T-cell (primary cell): ENCODE results near the gene DOCK1. TPM values are rescaled to one million over a fixed set of nuclear protein-coding genes. Genes with fewer than 3 reads are reported as not detected.

Source experiments
- ATAC-seq, 4 experiments: fragments of 200-7000 bp in 3 of 4; fragments of 150-1000 bp in 1 of 4; cut with Tn5 transposase; replicated peaks in 1 of 4; 1 replicate in 3 of 4; 2 replicates in 1 of 4; pipeline ENCODE4 v1.10.0; 2021; ENCODE audit warnings: moderate library complexity in 3 of 4, mild to moderate bottlenecking in 2 of 4, moderate number of reproducible peaks in 1 of 4
- CTCF ChIA-PET, 2 donors: fragments of 300-600 bp; sonication (Branson Sonifier 250); formaldehyde crosslinking; loops; one replicate each; lab custom pipeline; 2022; ENCODE audit warnings: antibody characterized with exemption in 2 of 2; lab: Charles Lee
- POLR2A ChIA-PET, 2 donors: fragments of 300-600 bp; sonication (Branson Sonifier 250); formaldehyde crosslinking; loops; one replicate each; lab custom pipeline; 2022; ENCODE audit warnings: antibody characterized with exemption in 2 of 2; lab: Charles Lee
- DNase-seq, 35 experiments: peaks; one replicate each; pipeline versions ENCODE4 v3.0.0 to v3.0.0-alpha.2; 2013 to 2023
- H3K27ac ChIP-seq: one replicate; pipeline ENCODE4 v1.5.1; 2013; ENCODE audit warnings: low read length
- H3K27me3 ChIP-seq, 2 experiments: replicated peaks in 1 of 2; 1 replicate in 1 of 2; 2 replicates in 1 of 2; pipeline versions ENCODE4 v1.6.1 to v1.7.0; 2013; ENCODE audit warnings: low read length in 1 of 2, mixed read lengths in 1 of 2; ENCODE audit not compliant: control insufficient read depth in 2 of 2, insufficient read depth in 2 of 2; ENCODE audit errors: extremely low read depth in 1 of 2
- H3K36me3 ChIP-seq, 2 donors: 1 replicate in 1 of 2; 2 replicates in 1 of 2; pipeline versions ENCODE4 v1.6.1 to v1.7.0; 2013; ENCODE audit warnings: low read length in 1 of 2; ENCODE audit not compliant: control insufficient read depth in 2 of 2, insufficient read depth in 1 of 2; ENCODE audit errors: extremely low read depth in 1 of 2
- H3K4me1 ChIP-seq, 2 experiments: 1 replicate in 1 of 2; 2 replicates in 1 of 2; pipeline versions ENCODE4 v1.6.1 to v1.7.0; 2013; ENCODE audit warnings: low read length in 2 of 2, mixed read lengths in 1 of 2; ENCODE audit not compliant: insufficient read depth in 2 of 2, control insufficient read depth in 1 of 2; ENCODE audit errors: extremely low read depth in 1 of 2
- H3K4me3 ChIP-seq, 2 donors: 1 replicate in 1 of 2; 2 replicates in 1 of 2; pipeline versions ENCODE4 v1.5.1 to v1.7.0; 2013; ENCODE audit warnings: mild to moderate bottlenecking in 2 of 2, low read length in 1 of 2, moderate library complexity in 1 of 2; ENCODE audit not compliant: control insufficient read depth in 1 of 2; ENCODE audit errors: extremely low read depth in 1 of 2
- H3K9me3 ChIP-seq: 2 replicates; pipeline ENCODE4 v1.7.0; 2013
- H3K27ac Mint-ChIP-seq, 2 donors: one replicate each; pipeline ENCODE4 v1.8.0; 2020 to 2021; ENCODE audit warnings: mild to moderate bottlenecking in 2 of 2, mixed read lengths in 2 of 2
- H3K27me3 Mint-ChIP-seq, 2 donors: one replicate each; pipeline ENCODE4 v1.8.0; 2021 to 2022; ENCODE audit warnings: mixed read lengths in 2 of 2
- H3K36me3 Mint-ChIP-seq: one replicate; pipeline ENCODE4 v1.8.0; 2021; ENCODE audit warnings: mixed read lengths
- H3K4me1 Mint-ChIP-seq, 3 donors: one replicate each; pipeline ENCODE4 v1.8.0; 2020 to 2022; ENCODE audit warnings: mixed read lengths in 3 of 3, mild to moderate bottlenecking in 1 of 3
- H3K4me3 Mint-ChIP-seq, 3 donors: one replicate each; pipeline ENCODE4 v1.8.0; 2020 to 2022; ENCODE audit warnings: mild to moderate bottlenecking in 3 of 3, mixed read lengths in 3 of 3, moderate library complexity in 3 of 3
- H3K9me3 Mint-ChIP-seq, 3 donors: one replicate each; pipeline ENCODE4 v1.8.0; 2020 to 2022; ENCODE audit warnings: mixed read lengths in 3 of 3
- WGBS: methylation state at CpG from one replicate; pipeline ENCODE4 v1.1.5; 2013; ENCODE audit warnings: missing lambda C conversion rate; ENCODE audit not compliant: insufficient coverage; 5-methylcytosine and 5-hydroxymethylcytosine counted together
- total RNA-seq, 35 experiments: library from RNA in 6 of 35; stranded (reverse) in 6 of 35; fragments of 120-200 nt in 1 of 35; gene quantifications; one replicate each; pipeline versions ENCODE4 v1.2.1 to v1.2.4 and lab custom pipeline; 2013 to 2026

The DOCK1 gene
- total RNA-seq, 5 donors from 2014 or later (not counting 1 experiment from before 2014, with no cell fraction given): 0.18 to 0.53 (median 0.37) TPM

GRCh38 chr10:127135844-127136577 is 230.8 kb downstream of the DOCK1 start:
- DNase-seq: no peak
- no peaks in the 10 kb centered on the region for H3K36me3 Mint-ChIP-seq
- H3K27ac Mint-ChIP-seq: no peak overlapping the region
- no peak for ATAC-seq
- Histone ChIP-seq H3K36me3 (no peaks in the 10 kb centered on the region), H3K27me3 (no peaks in the 10 kb centered on the region), H3K4me1 (no peaks in the 10 kb centered on the region), H3K27ac (no peak overlapping the region), H3K9me3 (no peaks in the 10 kb centered on the region), H3K4me3 (no peak overlapping the region)
- H3K4me1 Mint-ChIP-seq: no peaks in the 10 kb centered on the region
- no peak overlapping the region for H3K4me3 Mint-ChIP-seq
- no CpG with 5 or more reads among the region's 6 CpGs for WGBS
- no peaks in the 10 kb centered on the region for H3K9me3 Mint-ChIP-seq
- H3K27me3 Mint-ChIP-seq: peaks cover 0 to 3% of the 10 kb centered on the region in 2 donors
- POLR2A ChIA-PET: interaction anchor here in 1 of 2 donors (0.6 kb wide), 1 partner anchor 977 kb away, joined by 3 read pairs; no protein-coding TSS in a partner anchor
- CTCF ChIA-PET: no interaction called here

GRCh38 chr10:127137391-127137790 is 232.2 kb downstream of the DOCK1 start:
- no peak overlapping the region for H3K27ac ChIP-seq
- ATAC-seq (no peak), DNase-seq (no peak)
- WGBS: 70% methylated on average over 3 of the region's 7 CpGs
- H3K4me1 Mint-ChIP-seq: no peaks in the 10 kb centered on the region
- H3K36me3 Mint-ChIP-seq: no peaks in the 10 kb centered on the region
- no peaks in the 10 kb centered on the region for H3K36me3 ChIP-seq
- ChIA-PET POLR2A (no interaction called here), CTCF (no interaction called here)
- H3K27ac Mint-ChIP-seq: no peak overlapping the region
- peaks cover 0 to 3% of the 10 kb centered on the region in 2 donors for H3K27me3 Mint-ChIP-seq
- H3K9me3 Mint-ChIP-seq: no peaks in the 10 kb centered on the region
- H3K9me3 ChIP-seq: no peaks in the 10 kb centered on the region
- H3K27me3 ChIP-seq: no peaks in the 10 kb centered on the region
- no peaks in the 10 kb centered on the region for H3K4me1 ChIP-seq
- H3K4me3 ChIP-seq: no peak overlapping the region
- H3K4me3 Mint-ChIP-seq: no peak overlapping the region

GRCh38 chr10:127142136-127142535 is 236.9 kb downstream of the DOCK1 start:
- no peak overlapping the region for H3K4me3 ChIP-seq
- no peak overlapping the region for H3K4me3 Mint-ChIP-seq
- WGBS: 0% methylated on average over 6 of the region's 6 CpGs

GRCh38 chr10:127142856-127143255 is 237.6 kb downstream of the DOCK1 start:
- H3K36me3 Mint-ChIP-seq: no peaks in the 10 kb centered on the region
- no peak overlapping the region for H3K27ac Mint-ChIP-seq
- no peaks in the 10 kb centered on the region for H3K9me3 ChIP-seq
- no peaks in the 10 kb centered on the region for H3K4me1 ChIP-seq
- peaks cover 0 to 11% of the 10 kb centered on the region in 2 experiments for H3K27me3 ChIP-seq
- no peaks in the 10 kb centered on the region for H3K27me3 Mint-ChIP-seq
- ChIA-PET POLR2A (no interaction called here), CTCF (no interaction called here)
- WGBS: 85% methylated on average over 5 of the region's 5 CpGs
- H3K4me1 Mint-ChIP-seq: no peaks in the 10 kb centered on the region
- no peaks in the 10 kb centered on the region for H3K36me3 ChIP-seq
- no peak overlapping the region for H3K4me3 Mint-ChIP-seq
- ATAC-seq: no peak
- H3K4me3 ChIP-seq: no peak overlapping the region
- DNase-seq: no peak
- no peaks in the 10 kb centered on the region for H3K9me3 Mint-ChIP-seq
- H3K27ac ChIP-seq: no peak overlapping the region

More at GRCh38 chr10:127142136-127142535, 236.9 kb downstream of the DOCK1 start:
- Mint-ChIP-seq H3K27me3 (no peaks in the 10 kb centered on the region), H3K9me3 (no peaks in the 10 kb centered on the region), H3K4me1 (no peaks in the 10 kb centered on the region), H3K27ac (no peak overlapping the region), H3K36me3 (no peaks in the 10 kb centered on the region)
- no peak for ATAC-seq
- DNase-seq: no peak
- POLR2A ChIA-PET: interaction anchor here in 1 of 2 donors (0.7 kb wide), 1 partner anchor 1292 kb away, joined by 3 read pairs; no protein-coding TSS in a partner anchor
- Histone ChIP-seq H3K4me1 (no peaks in the 10 kb centered on the region), H3K27ac (no peak overlapping the region), H3K9me3 (no peaks in the 10 kb centered on the region), H3K27me3 (peaks cover 0 to 8% of the 10 kb centered on the region in 2 experiments), H3K36me3 (no peaks in the 10 kb centered on the region)
- CTCF ChIA-PET: no interaction called here

GRCh38 chr10:127145173-127145572 is 239.9 kb downstream of the DOCK1 start:
- Mint-ChIP-seq H3K4me1 (no peaks in the 10 kb centered on the region), H3K9me3 (no peaks in the 10 kb centered on the region), H3K27me3 (no peaks in the 10 kb centered on the region), H3K27ac (no peak overlapping the region), H3K36me3 (no peaks in the 10 kb centered on the region), H3K4me3 (no peak overlapping the region)
- H3K27me3 ChIP-seq: peaks cover 0 to 11% of the 10 kb centered on the region in 2 experiments
- ChIA-PET POLR2A (no interaction called here), CTCF (no interaction called here)
- no peaks in the 10 kb centered on the region for H3K4me1 ChIP-seq
- no peaks in the 10 kb centered on the region for H3K9me3 ChIP-seq
- ATAC-seq (no peak), DNase-seq (no peak)
- H3K27ac ChIP-seq: no peak overlapping the region
- 54% methylated on average over 4 of the region's 6 CpGs for WGBS
- no peak overlapping the region for H3K4me3 ChIP-seq
- no peaks in the 10 kb centered on the region for H3K36me3 ChIP-seq

GRCh38 chr10:127146661-127147060 is 241.4 kb downstream of the DOCK1 start:
- no peaks in the 10 kb centered on the region for H3K9me3 ChIP-seq
- Mint-ChIP-seq H3K4me3 (no peak overlapping the region), H3K4me1 (no peaks in the 10 kb centered on the region), H3K9me3 (no peaks in the 10 kb centered on the region), H3K27me3 (no peaks in the 10 kb centered on the region), H3K36me3 (no peaks in the 10 kb centered on the region), H3K27ac (no peak overlapping the region)
- H3K27me3 ChIP-seq: peaks cover 0 to 11% of the 10 kb centered on the region in 2 experiments
- DNase-seq: no peak
- WGBS: 91% methylated on average over 3 of the region's 9 CpGs
- ChIA-PET POLR2A (no interaction called here), CTCF (no interaction called here)
- H3K27ac ChIP-seq: no peak overlapping the region
- H3K4me1 ChIP-seq: no peaks in the 10 kb centered on the region
- no peak overlapping the region for H3K4me3 ChIP-seq
- ATAC-seq: no peak
- no peaks in the 10 kb centered on the region for H3K36me3 ChIP-seq
